CD4-positive, alpha-beta T cell treated with Interleukin-6 for 4 hours (primary cell): ENCODE measurements around the gene TMEM181.

Source experiments
- DNase-seq: peaks from one replicate; pipeline ENCODE4 v3.0.0-alpha.2; 2020; ENCODE audit warnings: mixed read lengths

Gene TMEM181

DNA sequence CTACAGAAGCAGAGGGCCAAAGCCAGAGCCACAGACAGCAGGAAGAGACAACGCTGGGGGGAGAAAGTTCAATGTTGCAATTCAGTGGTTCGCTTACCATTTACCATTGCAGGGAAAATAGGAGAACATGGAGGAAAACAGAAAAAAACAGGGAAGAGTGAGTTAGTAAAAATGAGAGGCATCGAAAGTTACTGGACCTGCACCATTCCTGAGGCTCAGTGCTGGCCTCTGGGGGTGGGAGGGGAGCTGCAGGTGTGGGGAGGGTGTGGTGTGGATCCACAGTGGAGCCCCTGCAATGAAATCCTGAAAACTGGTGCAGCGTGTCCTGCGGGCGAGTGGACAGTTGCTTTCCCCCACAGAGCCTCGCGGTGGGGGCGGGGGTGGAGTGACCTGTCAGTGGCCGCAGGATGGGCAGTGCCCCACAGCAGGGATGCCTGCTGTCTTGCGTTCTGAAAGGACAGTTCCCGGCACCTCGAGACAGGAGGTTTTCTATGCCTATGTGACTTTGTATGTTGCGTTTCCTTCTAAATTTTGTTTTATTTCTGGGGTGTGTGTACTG is 5.7 kb downstream of the TMEM181 start:
- no peak for DNase-seq

DNA sequence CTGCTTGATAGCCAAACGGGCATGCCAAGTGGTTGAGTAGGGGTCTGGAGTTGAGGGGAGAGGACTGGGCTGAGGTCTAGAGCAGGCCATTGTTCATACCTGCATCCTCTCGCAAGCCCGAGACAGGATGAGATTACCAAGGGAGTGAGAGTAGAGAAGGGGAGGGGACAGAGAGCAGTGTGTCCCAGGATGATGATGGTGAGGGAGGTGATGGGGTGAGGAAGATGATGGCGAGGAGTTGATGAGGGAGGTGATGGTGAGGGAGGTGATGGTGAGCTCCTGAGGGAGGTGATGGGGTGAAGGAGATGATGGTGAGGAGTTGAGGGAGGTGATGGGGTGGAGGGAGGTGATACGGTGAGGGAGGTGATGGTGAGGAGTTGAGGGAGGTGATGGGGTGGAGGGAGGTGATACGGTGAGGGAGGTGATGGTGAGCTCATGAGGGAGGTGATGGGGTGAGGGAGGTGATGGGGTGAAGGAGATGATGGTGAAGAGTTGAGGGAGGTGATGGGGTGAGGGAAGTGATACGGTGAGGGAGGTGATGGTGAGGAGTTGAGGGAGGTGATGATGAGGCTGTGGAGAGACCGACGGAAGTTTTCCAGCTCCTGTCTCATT is 6.4 kb downstream of the TMEM181 start:
- DNase-seq = no peak

DNA sequence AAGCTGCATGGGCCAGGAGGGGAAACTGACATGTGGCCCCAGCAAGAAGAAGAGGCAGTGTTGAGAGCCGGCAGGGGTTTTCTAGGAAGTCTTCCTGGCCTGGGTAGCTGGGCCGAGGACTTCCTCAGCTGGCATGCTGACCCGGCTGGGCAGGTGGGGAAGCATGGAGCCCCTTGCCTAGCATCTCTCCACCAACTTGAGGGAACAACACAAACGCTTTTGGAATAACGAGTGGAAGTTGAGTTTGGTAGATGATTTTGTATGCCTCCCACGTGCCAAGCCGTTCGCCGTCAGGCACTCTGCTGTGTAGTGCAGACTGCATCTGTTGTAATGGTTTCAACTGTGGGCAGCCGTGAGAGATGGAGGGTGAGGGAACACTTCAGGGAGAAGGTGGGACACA is 7.3 kb downstream of the TMEM181 start:
- DNase-seq = no peak

DNA sequence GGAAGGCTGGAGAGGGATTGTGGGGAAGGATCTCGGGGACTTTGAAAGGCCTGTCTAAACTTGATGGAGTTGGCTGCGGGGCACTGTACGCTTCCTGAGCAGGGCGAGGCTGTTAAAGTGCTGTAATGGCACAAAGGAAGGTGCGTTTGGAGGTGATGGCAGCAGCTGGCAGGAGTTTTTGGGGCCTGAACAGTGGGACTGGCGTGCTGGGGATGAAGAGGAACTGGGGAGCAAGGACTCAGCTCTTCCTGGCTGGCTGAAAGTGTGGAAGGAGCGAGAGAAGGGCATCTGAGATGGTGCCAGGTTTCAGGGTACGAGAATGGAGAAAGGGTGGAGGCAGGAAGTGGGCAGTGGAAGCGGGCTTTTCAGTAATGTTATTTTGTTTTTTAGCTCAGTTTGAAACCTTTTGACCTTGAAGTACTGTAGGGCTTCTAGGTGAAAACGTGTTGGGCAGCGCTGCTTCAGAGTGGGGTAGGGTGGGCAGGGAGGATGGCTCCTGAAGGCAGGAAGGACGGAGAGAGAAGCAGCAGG is 8.0 kb downstream of the TMEM181 start:
- peak; percentile 18 for DNase-seq

DNA sequence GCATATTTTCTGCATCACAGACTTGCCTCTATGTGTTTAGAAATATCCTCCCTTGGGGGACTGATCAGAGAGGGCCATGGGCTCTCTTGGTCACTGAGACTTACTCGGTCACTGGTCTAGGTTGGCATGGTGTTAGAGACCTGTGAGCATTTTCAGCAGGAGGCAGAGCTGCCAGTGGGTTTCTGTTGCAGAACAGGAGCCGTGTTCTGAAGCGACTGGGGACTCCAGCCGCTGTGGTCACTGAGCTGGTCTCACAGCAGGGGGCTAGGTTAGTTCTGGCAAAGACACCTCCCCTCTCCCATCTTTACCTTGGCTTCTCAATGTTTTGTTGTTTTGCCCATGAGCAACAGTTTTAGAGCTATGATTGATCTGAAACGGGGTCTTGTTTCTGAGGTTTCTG is 8.7 kb downstream of the TMEM181 start:
- DNase-seq = no peak

DNA sequence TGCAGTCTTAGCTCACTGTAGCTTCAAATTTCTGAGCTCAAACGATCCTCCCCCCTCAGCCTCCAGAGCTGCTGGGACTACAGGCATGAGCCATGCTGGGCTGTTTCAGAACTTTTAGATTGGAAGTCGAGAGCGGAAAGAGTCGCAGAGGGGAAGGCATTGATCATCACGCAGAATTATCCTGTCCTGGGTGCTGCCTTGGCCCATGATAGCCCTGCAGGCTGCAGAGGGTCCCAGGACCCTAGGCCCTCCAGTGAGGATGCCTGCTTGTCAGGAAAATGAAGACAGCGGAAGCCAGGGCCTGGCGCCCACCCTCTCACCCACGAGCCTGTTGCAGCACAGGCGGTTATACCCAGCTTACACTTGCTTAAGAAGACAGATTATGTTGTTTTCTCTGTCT is 9.1 kb downstream of the TMEM181 start:
- DNase-seq = no peak

DNA sequence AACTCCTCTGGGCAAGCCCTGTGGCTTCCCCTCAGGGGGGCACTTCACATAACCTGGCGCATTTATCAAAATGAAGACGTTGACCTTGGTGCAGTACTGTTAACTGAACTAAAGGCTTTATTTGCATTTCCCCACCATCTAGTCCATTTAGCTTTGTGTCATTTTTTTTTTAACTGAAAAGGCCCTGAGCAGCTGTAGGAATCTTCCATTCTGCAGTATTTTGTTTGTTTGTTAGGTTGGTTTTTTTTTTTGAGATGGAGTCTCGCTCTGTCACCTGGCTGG is 10.7 kb downstream of the TMEM181 start:
- no peak for DNase-seq

DNA sequence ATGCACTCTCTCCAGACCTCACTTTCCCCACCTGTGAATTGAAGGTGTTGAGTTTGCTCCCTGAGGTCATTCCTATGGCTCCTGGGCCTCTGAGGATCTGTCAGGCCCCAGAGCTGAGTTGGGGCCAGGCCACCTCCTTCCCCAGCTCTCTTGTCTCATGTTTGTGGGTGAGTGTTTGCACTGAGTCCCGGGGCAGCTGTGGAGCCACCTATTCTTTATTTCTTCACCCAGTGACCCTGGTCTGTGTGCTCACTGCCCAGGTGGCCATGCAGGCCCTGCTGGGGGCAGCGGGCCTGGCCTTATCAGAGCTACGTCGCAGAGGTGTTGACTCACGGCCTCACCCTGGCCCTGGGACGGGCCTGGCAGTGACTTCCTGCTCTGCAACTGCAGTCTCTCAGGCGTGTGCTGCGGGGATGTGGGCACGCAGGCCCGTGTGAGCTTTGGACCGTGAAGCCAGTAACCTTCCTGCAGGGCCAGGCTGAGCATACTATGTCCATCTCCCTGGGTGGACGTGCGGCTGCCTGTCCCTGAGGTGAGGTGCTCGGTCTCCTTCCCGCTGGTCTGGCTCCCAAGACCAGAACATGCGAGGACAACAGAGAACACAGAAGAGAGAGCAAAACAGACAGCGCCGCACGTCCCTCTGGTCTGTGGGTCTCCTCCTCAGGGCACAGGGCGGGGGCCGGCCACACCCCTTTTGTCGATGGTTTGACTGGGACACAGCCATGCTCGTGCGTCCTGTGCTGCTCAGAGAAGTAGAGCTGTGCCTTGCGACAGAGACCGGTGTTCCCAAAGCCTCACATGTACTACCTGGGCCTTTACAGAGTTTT is 12.1 kb downstream of the TMEM181 start:
- DNase-seq = peak; percentile 10

DNA sequence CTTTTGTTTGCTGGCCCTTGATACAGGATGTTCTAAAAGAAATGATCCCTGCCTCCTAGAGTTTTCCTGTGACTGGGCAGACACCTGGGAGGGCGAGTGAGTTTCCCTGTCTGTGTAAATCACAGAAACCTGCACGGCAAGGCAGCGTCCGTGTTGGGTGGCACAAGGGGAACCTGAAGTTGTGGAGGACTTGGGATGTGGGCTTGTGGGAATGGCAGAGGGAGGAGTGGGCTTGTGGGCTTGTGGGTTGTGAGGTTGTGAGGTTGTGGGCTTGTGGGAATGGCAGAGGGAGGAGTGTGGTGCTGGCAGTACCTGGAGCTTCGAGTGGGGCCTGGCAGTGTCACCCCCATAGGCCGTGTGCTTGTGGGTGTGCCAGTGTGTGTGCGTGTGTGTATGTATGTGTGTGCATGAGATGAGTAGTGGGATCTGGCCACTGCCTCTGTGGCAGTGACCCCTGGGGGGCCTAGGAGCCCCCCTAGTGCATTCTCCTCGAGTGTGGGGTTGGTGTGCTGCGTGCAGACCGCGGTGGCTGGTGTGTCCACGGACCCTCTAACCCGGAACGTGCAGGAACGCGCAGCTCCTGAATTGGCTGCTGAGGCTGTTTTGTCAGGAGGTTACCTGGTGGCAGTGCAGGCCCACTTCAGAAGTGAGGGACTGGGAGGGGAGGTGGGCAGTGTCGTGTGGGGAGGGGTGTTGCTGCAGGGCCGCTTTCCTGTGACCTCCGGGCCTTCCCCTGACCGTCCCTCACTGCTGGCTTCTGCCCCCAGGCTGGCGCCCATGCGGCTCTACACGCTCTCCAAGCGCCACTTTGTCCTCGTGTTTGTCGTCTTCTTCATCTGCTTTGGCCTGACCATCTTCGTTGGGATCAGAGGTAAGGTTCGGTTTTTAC is 13.0 kb downstream of the TMEM181 start:
- DNase-seq = no peak

DNA sequence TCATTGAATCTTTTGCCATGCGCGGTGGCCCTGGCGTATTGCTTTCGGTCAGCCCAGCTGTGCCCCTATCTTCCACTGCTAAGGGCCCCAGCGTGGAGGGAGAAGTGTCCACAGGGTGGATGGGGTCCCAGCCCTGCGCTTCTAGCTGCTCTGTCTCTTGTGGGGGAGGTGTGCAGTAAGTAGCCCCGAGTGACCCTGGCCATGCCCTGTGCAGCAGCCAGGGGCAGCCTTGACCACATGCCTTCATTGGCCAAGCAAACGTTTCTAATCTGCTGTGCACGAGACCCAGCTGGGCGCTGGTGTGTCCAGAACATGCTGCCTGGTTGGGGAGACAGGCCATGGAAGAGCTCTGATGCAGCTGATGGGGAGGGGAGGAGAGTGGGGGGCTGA is 13.6 kb downstream of the TMEM181 start:
- no peak for DNase-seq

DNA sequence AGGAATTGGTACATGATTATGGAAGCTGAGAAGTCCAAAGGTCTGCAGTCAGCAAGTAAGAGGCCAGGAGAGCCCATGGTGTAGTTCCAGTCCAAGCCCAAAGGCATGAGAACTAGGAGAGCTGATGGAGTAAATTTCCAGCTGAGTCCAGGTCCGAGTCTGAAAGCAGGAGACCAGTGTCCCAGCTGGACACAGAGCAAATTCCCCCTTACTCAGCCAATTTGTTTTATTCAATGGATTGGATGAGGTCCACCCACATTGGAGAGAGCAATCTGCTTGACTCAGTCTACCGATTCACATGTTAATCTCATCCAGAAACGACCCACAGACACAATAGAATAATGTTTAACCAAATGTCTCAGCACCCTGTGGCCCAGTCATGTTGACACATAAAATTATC is 14.9 kb downstream of the TMEM181 start:
- no peak for DNase-seq

DNA sequence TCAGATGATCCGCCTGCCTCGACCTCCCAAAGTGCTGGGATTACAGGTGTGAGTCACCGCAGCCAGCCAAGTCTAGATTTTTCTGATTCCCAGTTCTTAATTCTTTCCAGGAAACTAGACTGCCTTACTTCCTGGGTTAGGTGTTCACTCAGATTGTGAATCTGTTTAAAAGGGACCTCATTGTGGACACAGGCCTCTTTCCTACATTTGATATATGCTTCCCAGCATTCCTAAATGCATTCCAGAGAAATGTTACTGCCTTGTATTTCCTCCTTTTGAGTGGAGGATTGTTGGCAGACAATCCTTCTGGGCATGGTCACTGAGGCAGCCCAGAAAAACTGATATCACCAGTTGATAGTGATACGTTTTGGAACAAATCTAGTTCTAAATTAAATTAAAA is 15.7 kb downstream of the TMEM181 start:
- DNase-seq = no peak

DNA sequence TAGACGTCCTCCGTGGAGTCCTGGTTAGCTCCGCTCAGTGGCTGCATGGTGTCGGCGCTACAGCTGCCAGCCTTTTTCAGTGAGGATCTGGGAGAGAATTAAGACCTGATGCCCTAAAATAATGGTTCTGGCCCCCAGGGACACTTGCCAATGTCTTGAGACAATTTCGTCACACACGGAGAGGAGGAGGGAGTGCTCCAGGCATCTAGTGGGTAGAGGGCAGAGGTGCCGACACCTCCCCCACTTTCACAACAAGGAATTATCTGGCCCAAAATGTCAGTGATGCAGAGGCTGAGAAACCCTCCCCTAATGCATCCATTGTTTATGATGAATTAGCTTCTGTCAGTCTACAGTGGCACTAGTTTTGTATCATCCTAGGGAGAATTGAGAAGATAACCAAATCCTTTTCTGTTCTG is 24.4 kb downstream of the TMEM181 start:
- no peak for DNase-seq

DNA sequence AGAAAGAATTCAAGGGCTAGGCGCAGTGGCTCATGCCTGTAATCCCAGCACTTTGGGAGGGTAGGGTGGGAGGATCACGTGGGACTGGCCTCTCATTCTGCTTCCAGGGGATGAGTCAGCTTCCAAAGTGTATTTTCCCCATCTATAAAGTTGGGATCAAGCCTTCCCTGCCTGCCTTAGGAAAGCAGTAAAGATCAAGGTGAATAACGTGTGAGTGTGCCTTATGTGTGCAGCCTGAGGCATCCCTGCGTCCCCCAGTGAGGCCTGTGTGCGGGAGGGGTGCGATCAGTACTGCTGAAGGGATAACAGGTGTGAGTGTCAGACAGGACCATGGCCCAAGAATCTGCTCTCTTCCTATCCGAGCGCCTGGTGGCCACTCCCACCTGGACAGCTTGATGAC is 26.8 kb downstream of the TMEM181 start:
- DNase-seq = no peak

DNA sequence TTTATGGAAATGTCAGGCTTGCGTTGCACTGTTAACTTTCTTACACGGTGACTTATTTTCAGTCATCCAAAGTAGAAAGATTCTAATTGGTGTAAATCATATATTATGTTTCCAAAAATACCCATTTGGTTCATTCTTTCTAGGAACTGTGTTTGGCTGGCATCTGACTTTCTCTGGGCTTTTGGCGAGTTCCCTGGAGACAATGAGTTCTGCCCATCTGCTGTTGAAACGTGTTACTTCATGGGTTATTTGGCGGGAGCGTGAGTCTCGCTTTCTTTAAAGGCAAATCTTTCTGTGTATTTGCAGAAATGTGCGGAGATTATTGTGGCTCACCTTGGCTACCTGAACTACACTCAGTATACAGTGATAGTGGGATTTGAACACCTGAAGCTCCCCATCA is 29.5 kb downstream of the TMEM181 start:
- DNase-seq = no peak

DNA sequence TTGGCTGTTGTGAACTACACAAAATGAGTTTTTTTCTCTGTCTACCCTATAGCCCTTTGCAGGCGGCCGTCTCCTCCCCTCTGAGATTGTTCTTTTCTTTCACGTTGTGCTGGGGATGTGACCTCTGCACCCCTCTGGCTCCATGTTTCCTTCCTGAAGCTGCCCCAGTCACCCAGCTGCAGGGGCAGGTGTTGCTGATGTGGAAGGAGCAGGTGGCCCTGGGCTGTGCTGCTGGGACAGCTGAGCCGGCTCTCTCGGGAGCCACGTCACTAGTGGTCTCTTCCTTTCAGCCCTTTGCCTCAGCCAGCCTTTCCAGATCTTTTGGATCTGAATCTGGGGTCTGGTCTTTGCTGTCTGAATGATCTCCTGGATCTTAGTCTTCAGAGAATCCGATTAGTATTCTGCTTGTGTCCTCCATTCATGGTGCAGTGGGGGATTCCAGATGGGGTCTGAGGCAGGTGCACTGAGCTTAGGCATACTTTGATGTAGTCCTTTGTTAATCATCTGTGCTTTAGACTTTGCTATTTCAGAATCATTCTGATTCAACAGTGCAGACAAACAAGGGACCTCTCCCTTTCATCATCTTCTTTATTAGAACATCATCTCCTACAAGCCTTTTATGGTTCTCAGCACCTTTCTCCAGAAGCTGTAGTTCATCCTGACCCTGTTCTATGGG is 31.4 kb downstream of the TMEM181 start:
- DNase-seq = no peak

DNA sequence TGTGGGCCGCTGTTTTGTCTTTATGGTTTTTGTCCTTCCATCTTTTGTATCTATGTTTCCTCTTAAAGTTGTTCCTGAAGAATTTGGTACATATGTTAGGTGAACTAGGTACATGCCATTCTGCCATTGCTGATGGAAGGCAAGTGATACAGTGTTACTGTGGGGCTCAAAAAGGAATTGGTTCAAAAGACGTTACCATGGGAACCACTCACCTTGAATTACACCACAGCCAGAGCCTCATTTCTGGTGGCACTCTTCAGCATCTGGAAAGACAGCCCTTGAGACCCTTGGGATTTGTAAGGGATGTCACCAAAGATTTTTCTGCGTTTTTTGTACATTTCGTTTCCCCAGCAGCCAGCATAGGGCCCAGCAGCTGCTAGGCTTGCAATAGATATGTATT is 31.9 kb downstream of the TMEM181 start:
- DNase-seq = no peak

DNA sequence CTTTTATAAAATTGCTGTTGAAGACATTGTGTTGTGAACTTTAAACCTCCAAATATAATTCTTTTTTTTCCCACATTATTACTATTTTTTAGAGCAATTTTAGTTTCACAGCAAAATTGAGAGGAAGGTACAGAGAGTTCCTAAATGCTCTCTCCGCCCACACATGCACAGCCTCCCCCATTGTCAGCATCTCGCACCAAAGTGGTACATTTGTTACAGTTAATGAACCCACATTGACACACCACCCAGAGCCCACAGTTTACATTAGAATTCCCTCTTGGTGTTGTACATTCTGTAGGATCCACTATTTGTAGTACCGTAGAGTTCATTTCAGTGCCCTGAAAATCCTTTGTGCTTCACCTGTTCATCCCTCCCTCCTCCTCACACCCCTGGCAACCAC is 33.8 kb downstream of the TMEM181 start:
- DNase-seq = no peak

DNA sequence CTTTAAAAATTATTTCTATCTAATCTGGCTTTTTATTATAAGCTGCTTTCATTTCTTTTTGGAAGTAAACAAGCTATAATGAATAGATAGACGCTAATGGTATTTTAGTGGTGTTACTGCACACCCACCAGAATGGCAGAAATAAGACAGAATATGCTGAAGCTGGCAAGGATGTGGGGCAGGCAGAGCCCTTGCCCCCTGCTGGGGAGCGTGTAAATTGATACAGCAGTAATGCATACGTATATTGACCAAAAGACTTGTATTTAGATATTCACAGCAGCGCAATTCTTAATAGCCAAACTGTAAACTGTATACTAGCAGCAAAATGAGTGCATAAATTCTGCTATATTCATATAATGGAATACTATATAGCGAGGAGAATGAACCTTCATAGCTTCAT is 35.3 kb downstream of the TMEM181 start:
- DNase-seq = peak; percentile 35

DNA sequence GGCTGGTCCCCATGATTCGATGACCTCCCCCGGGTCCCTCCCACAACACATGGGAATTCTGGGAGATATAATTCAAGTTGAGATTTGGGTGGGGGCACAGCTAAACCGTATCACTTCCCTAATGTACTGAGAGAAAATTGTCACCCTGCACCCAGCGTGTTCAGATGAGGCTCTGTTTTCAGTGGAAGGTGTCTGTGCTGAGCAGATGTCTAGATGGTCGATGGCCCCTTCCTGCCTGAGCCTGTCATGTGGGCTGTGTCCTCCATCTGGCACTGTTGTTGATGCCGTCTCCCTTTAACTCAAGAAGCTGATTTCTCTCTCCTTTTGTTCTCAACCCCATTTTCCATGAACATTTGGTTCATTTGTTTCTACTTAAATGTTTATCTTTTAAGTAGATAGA is 37.0 kb downstream of the TMEM181 start:
- no peak for DNase-seq

DNA sequence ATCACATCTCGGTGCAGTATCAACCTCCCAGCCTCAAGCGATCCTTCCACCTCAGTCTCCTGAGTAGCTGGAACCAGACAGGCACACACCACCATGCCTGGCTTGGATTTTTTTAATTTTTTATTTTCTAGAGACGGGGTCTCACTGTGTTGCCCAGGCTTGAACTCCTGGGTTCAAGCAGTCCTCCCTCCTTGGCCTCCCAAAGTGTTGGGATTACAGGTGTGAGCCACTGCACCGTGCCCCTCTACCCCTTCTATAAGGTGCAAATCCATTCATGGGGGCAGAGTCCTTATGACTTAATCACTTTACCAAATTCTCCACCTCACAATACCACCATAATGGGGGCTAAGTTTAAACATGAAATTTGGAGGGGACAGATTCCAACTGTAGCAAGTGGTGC is 37.7 kb downstream of the TMEM181 start:
- no peak for DNase-seq

DNA sequence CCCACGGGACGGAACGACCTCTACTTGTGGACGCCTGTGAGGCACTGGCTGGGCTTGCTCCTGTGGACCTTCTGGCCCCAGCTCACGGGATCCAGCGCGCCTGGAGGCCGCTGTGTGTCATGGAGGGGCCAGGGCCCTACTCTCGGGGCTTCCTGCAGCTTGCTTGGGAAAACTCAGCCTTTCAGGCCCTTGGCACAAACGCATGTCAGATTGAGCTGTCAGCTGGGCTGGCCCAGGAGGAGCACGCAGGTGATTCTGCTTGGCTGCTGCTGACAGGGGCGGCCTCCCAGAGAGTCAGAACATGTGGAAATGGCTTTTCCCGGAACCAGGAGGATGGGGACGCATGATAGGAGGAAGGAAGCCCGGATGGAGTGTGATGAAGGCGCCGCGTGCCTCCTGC is 39.7 kb downstream of the TMEM181 start:
- DNase-seq = no peak
